Measurements from ENCODE around the gene TNFRSF13B.

The TNFRSF13B gene

DNA sequence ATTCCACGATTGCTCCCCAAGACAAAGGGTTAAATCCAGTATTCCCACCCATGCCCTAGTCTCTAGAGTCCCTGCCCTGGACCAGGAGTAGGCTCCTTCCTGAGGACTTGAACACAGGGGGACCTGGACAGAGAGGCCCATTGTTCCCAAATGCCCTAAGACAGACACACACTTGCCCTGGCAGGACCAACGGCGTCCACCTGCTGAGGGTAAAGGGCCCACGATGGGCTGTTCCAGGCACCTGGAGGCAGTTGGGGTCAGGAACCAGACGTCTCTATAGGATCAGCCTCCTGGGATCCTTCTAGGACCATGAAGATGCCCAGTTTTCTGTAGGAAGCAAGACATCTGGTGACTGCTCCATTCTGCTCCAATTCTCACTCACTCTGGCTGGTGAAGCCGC lies 39.3 kb downstream of the TNFRSF13B start:
- no peak overlapping the region for H3K4me3 ChIP-seq (replicated peaks; ENCODE audit: low read depth, low read length)
- no peak for TF ChIP-seq CTCF (IDR thresholded peaks at IDR 0.05; ENCODE audit: low read length, missing control alignments)
- no peak for DNase-seq (ENCODE audit: low read depth)

DNA sequence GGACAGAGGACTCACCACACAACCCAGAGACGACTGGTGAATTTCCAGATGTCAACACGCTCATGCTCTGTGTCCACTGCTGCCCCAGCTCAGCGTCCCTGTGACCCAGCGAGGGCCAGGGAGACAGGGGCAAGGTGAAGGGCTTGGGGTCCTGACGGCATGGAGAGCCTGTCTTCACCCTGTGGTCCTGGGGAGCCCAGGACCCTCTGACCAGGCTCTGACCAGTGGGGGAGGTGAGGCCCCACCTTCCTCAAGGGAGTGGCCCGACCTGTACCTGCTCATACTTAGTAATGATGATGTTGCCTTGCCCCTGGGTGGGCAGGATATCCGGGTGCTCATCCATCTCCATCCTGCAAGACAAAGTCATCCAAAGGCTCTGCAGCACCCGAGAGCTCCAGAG lies 39.8 kb downstream of the TNFRSF13B start:
- no peak overlapping the region for H3K4me3 ChIP-seq (replicated peaks; ENCODE audit: low read depth, low read length)
- no peak for DNase-seq (ENCODE audit: low read depth)
- TF ChIP-seq CTCF (IDR thresholded peaks at IDR 0.05; ENCODE audit: low read length, missing control alignments), result no peak

GRCh38 chr17:16931318-16932060 lies 40.4 kb downstream of the TNFRSF13B start:
- TF ChIP-seq CTCF (IDR thresholded peaks at IDR 0.05; ENCODE audit: low read length, missing control alignments), result no peak
- no peak overlapping the region for H3K4me3 ChIP-seq (replicated peaks; ENCODE audit: low read depth, low read length)
- no peak for DNase-seq (ENCODE audit: low read depth)

GRCh38 chr17:16930571-16931317 lies 41.2 kb downstream of the TNFRSF13B start:
- H3K4me3 ChIP-seq (replicated peaks; ENCODE audit: low read depth, low read length), result no peak overlapping the region
- no peak for DNase-seq (ENCODE audit: low read depth)
- no peak for TF ChIP-seq CTCF (IDR thresholded peaks at IDR 0.05; ENCODE audit: low read length, missing control alignments)

DNA sequence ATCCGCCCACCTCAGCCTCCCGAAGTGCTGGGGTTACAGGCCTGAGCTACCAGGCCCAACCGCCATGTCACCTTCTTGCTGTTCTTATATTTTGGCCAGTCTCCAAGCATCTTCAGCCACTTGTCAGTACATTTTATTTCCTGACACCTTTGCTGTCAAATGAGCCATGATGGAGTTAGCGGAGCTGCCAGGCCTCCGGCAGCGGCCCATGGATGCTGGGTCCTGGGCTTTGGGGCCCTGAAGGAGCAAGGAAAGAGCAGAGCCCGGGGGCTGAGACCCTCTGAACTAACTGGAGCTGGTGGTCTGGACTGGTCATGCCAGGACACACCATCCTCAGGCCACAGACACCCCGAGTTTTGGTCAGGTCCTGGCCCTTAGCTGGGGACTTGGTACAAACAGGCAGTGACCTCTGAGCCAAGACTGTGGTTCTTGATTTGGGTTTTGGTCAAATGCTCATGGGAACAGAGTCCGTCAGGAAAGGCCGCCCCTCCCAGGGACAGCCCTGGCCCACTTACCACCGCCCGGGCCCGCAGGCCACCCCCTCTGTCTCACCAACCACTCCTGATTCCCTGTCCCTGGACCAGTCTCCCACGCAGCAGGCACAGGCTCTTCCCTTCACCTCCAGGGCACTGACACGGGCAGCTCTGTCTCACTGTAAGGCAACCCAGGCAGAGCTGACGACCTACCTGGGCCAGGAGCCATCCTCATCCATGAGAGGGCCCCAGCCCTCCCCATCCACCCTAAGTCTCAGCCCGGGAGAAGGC lies 42.0 kb downstream of the TNFRSF13B start:
- no peak for DNase-seq (ENCODE audit: low read depth)
- H3K4me3 ChIP-seq (replicated peaks; ENCODE audit: low read depth, low read length), result no peak overlapping the region
- no peak for TF ChIP-seq CTCF (IDR thresholded peaks at IDR 0.05; ENCODE audit: low read length, missing control alignments)

DNA sequence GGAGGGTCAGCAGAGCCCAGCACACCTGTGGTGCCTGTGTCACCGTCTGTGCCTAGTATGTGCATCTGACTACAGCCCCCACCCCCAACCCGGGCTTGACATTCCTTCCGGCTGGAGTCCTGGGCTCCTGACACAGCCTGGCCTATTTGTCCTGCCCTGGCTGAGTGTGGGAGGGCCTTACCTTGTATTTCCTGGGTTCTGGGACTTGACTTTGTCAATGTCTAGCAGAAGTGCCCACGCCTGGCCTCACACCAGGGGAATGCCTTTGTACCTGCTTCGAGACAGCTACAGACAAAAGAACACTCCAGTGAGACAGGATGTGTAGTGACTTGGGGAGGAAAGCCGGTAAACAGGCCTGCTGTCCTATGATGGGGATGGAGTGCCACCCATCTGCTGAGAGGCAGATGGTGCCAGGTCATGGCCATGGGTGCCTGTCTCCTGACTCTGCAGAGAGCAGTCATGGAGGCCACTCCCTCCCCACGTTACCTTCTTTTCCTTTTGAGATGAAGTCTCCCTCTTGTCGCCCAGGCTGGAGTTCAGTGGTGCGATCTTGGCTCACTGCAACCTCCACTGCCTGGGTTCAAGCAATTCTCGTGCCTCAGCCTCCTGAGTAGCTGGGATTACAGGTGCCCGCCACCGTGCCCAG lies 42.8 kb downstream of the TNFRSF13B start:
- no peak for TF ChIP-seq CTCF (IDR thresholded peaks at IDR 0.05; ENCODE audit: low read length, missing control alignments)
- no peak for DNase-seq (ENCODE audit: low read depth)
- no peak overlapping the region for H3K4me3 ChIP-seq (replicated peaks; ENCODE audit: low read depth, low read length)

Measured in fibroblast of pulmonary artery (primary cell).